Motor neuron (in vitro differentiated cells): Measurements from ENCODE around the gene HRH3. TPM values are rescaled to one million over a fixed set of nuclear protein-coding genes. Genes with fewer than 3 reads are reported as not detected.

Experiments
- ATAC-seq, 8 experiments: fragments of 200-7000 bp; cut with Tn5 transposase; replicated peaks in 6 of 8; 2 replicates each; pipeline ENCODE4 v1.8.0; 2021; ENCODE audit warnings: mild to moderate bottlenecking in 8 of 8, moderate library complexity in 8 of 8
- H3K27ac ChIP-seq, 2 donors: fragments of 250-450 bp; sonication (Bioruptor Pico); 2 replicates each; pipeline ENCODE4 v1.9.0; 2021; ENCODE audit warnings: antibody characterized with exemption in 2 of 2, mild to moderate bottlenecking in 2 of 2, moderate library complexity in 1 of 2
- H3K4me1 ChIP-seq, 2 donors: fragments of 250-450 bp; sonication (Bioruptor Pico); replicated peaks in 1 of 2; 2 replicates each; pipeline ENCODE4 v1.6.1; 2021; ENCODE audit warnings: antibody characterized with exemption in 2 of 2, mild to moderate bottlenecking in 2 of 2, moderate library complexity in 1 of 2
- H3K4me3 ChIP-seq, 5 donors: fragments of 250-450 bp; sonication (Bioruptor Pico); 2 replicates each; pipeline ENCODE4 v1.9.0; 2021; ENCODE audit warnings: antibody characterized with exemption in 5 of 5, mild to moderate bottlenecking in 5 of 5, moderate library complexity in 4 of 5
- WGBS, 10 experiments: fragments of 450-650 bp; shearing (Covaris generic); methylation state at CpG; one replicate each; pipeline ENCODE4 v1.0.0; 2022; 5-methylcytosine and 5-hydroxymethylcytosine counted together
- in situ Hi-C, 9 experiments: fragments of 400-800 bp; cut with MboI; loops; one replicate each; pipeline ENCODE4 v1.15.0; 2021; ENCODE audit warnings: low sequenced_read_pairs in 9 of 9, low pct_unique_long_range_greater_than_20kb in 2 of 9; ENCODE audit not compliant: unreplicated experiment in 9 of 9
- total RNA-seq, 8 experiments: library from RNA; unstranded; fragments of 300-600 nt; gene quantifications; 2 replicates each; pipeline versions ENCODE4 v1.2.3 to v1.2.4, GENCODE V29; 2022

Gene HRH3
- total RNA-seq: 1 to 10 TPM in 5 of 8 experiments, under 1 TPM in 3; 0.13 to 5.1 (median 1.6) TPM

GRCh38 chr20:62219992-62220665 is at the start of gene HRH3:
HRH3 (minus strand) TSS chr20:62220278; CDS start chr20:62219970, 308 bp downstream.
- peak within 1 kb of the TSS; percentile 37 to 53 (median 45) for H3K4me3 ChIP-seq
- in situ Hi-C loops: no loop called here
- no peak within 1 kb of the TSS for H3K27ac ChIP-seq
- peak; percentile 72 to 90 (median 78) for ATAC-seq
- peaks cover 23 to 27% of the 10 kb centered on the region in 2 donors for H3K4me1 ChIP-seq
- WGBS, 10 experiments: no CpG with 5 or more reads among the region's 84 CpGs

- Histone ChIP-seq H3K27ac (no peak overlapping the region), H3K4me3 (no peak overlapping the region), H3K4me1 (no peaks in the 10 kb centered on the region)
- whole genome bisulfite sequencing, 10 experiments: 20 to 80% (median 59%) methylated on average over 1 to 5 of the region's 17 CpGs; no CpG with 5 or more reads in 6 of the 10 experiments
- in situ Hi-C loops: no loop called here
- ATAC-seq: peak in 2 of 8 experiments; percentile 4 to 31
Observed at GRCh38 chr20:62269871-62270270, 49.8 kb upstream of the HRH3 start.

- WGBS, 10 experiments: 49 to 93% (median 73%) methylated on average over 1 to 12 of the region's 14 CpGs; no CpG with 5 or more reads in 4 of the 10 experiments
- ATAC-seq: no peak
- Histone ChIP-seq H3K27ac (no peak overlapping the region), H3K4me1 (no peaks in the 10 kb centered on the region), H3K4me3 (no peak overlapping the region)
- in situ Hi-C loops: no loop called here
Observed at GRCh38 chr20:62269378-62269777, 49.3 kb upstream of the HRH3 start.

- no peaks in the 10 kb centered on the region for H3K4me1 ChIP-seq
- ATAC-seq: no peak
- in situ Hi-C loops: no loop called here
- no peak overlapping the region for H3K4me3 ChIP-seq
- 0 to 100% (median 81%) methylated on average over 1 to 7 of the region's 7 CpGs; no CpG with 5 or more reads in 1 of the 10 experiments for WGBS, 10 experiments
- no peak overlapping the region for H3K27ac ChIP-seq
Observed at GRCh38 chr20:62268228-62268900, 48.3 kb upstream of the HRH3 start.

- Histone ChIP-seq H3K27ac (no peak overlapping the region), H3K4me3 (no peak overlapping the region), H3K4me1 (no peaks in the 10 kb centered on the region)
- 78 to 100% (median 90%) methylated on average over 2 to 8 of the region's 10 CpGs; no CpG with 5 or more reads in 3 of the 10 experiments for WGBS, 10 experiments
- in situ Hi-C loops: no loop called here
- ATAC-seq: no peak
Observed at GRCh38 chr20:62267543-62267942, 47.5 kb upstream of the HRH3 start.

GRCh38 chr20:62266851-62267250 is 46.8 kb upstream of the HRH3 start:
- H3K27ac ChIP-seq: no peak overlapping the region
- WGBS, 10 experiments: 17 to 100% (median 98%) methylated on average over 1 to 9 of the region's 13 CpGs; no CpG with 5 or more reads in 5 of the 10 experiments
- in situ Hi-C loops: no loop called here
- ATAC-seq: no peak
- no peak overlapping the region for H3K4me3 ChIP-seq
- no peaks in the 10 kb centered on the region for H3K4me1 ChIP-seq

- in situ Hi-C loops: no loop called here
- 89 to 100% (median 100%) methylated on average over 1 to 7 of the region's 10 CpGs; no CpG with 5 or more reads in 3 of the 10 experiments for WGBS, 10 experiments
- no peak overlapping the region for H3K27ac ChIP-seq
- ATAC-seq: no peak
- no peak overlapping the region for H3K4me3 ChIP-seq
- no peaks in the 10 kb centered on the region for H3K4me1 ChIP-seq
Observed at GRCh38 chr20:62266340-62266739, 46.3 kb upstream of the HRH3 start.

- in situ Hi-C loops: no loop called here
Observed at GRCh38 chr20:62265365-62265764, 45.3 kb upstream of the HRH3 start.

GRCh38 chr20:62263396-62263795 is 43.3 kb upstream of the HRH3 start:
- ATAC-seq: peak in 1 of 8 experiments; percentile 23
- Histone ChIP-seq H3K27ac (no peak overlapping the region), H3K4me3 (no peak overlapping the region), H3K4me1 (no peaks in the 10 kb centered on the region)
- 20 to 95% (median 87%) methylated on average over 1 to 12 of the region's 14 CpGs; no CpG with 5 or more reads in 5 of the 10 experiments for WGBS, 10 experiments
- in situ Hi-C loops: no loop called here

More at GRCh38 chr20:62265365-62265764, 45.3 kb upstream of the HRH3 start:
- ATAC-seq: no peak
- Histone ChIP-seq H3K4me3 (no peak overlapping the region), H3K27ac (no peak overlapping the region), H3K4me1 (no peaks in the 10 kb centered on the region)
- 100% methylated on average over 1 of the region's 1 CpG; no CpG with 5 or more reads in 6 of the 10 experiments for WGBS, 10 experiments

GRCh38 chr20:62262064-62262463 is 42.0 kb upstream of the HRH3 start:
- H3K4me1 ChIP-seq: no peaks in the 10 kb centered on the region
- no peak overlapping the region for H3K4me3 ChIP-seq
- ATAC-seq: no peak
- no peak overlapping the region for H3K27ac ChIP-seq
- in situ Hi-C loops: no loop called here
- WGBS, 10 experiments: 70 to 90% (median 83%) methylated on average over 1 to 2 of the region's 10 CpGs; no CpG with 5 or more reads in 5 of the 10 experiments

- no peak for ATAC-seq
- Histone ChIP-seq H3K4me3 (no peak overlapping the region), H3K4me1 (peaks cover 0 to 3% of the 10 kb centered on the region in 2 donors), H3K27ac (no peak overlapping the region)
- in situ Hi-C loops: no loop called here
- WGBS, 10 experiments: 33 to 100% methylated on average over 1 of the region's 8 CpGs; no CpG with 5 or more reads in 8 of the 10 experiments
Observed at GRCh38 chr20:62259294-62259565, 39.2 kb upstream of the HRH3 start.

- Histone ChIP-seq H3K4me1 (peaks cover 2 to 9% of the 10 kb centered on the region in 2 donors), H3K4me3 (no peak overlapping the region), H3K27ac (no peak overlapping the region)
- WGBS, 10 experiments: 31 to 92% (median 78%) methylated on average over 2 to 10 of the region's 20 CpGs
- in situ Hi-C loops: no loop called here
- peak in 4 of 8 experiments; percentile 42 to 94 (median 84) for ATAC-seq
Observed at GRCh38 chr20:62258499-62259293, 38.6 kb upstream of the HRH3 start.

GRCh38 chr20:62255976-62256375 is 35.9 kb upstream of the HRH3 start:
- no peak overlapping the region for H3K4me3 ChIP-seq
- in situ Hi-C loops: no loop called here
- no peak for ATAC-seq
- H3K4me1 ChIP-seq: peaks cover 2 to 9% of the 10 kb centered on the region in 2 donors
- H3K27ac ChIP-seq: no peak overlapping the region
- WGBS, 10 experiments: 81 to 100% (median 95%) methylated on average over 2 to 10 of the region's 10 CpGs; no CpG with 5 or more reads in 1 of the 10 experiments
